Measurements from ENCODE around the gene TUBA1A.
"Not testable (repeated sequence)": the region's sequence is repeated elsewhere in the genome, so short reads cannot be mapped to it uniquely, and the experiment has no call there.

Gene TUBA1A
- 45.7 to 367 (median 100) reads per million in 3 experiments for total RNA-seq

GRCh38 chr12:49188916-49189367 lies at the start of gene TUBA1A:
Gene TUBA1A, minus strand, starts transcription at chr12:49189080. Its CDS starts 101 bp downstream, at chr12:49188979.
- peak; percentile 98 for DNase-seq

GRCh38 chr12:49236423-49236822 lies 47.5 kb upstream of the TUBA1A start:
- no peak for DNase-seq

- DNase-seq = no peak
Observed at GRCh38 chr12:49233842-49234526, 45.1 kb upstream of the TUBA1A start.

GRCh38 chr12:49232940-49233841 lies 44.3 kb upstream of the TUBA1A start:
- DNase-seq = no peak

GRCh38 chr12:49231878-49232655 lies 43.2 kb upstream of the TUBA1A start:
- no peak for DNase-seq

- DNase-seq = no peak
Observed at GRCh38 chr12:49230805-49231194, 41.9 kb upstream of the TUBA1A start.

- no peak for DNase-seq
Observed at GRCh38 chr12:49230176-49230804, 41.4 kb upstream of the TUBA1A start.

- DNase-seq = no peak
Observed at GRCh38 chr12:49228653-49229052, 39.8 kb upstream of the TUBA1A start.

- no peak for DNase-seq
Observed at GRCh38 chr12:49227713-49228112, 38.8 kb upstream of the TUBA1A start.

GRCh38 chr12:49225576-49226166 lies 36.8 kb upstream of the TUBA1A start:
- no peak for DNase-seq

- no peak for DNase-seq
Observed at GRCh38 chr12:49223590-49224369, 34.9 kb upstream of the TUBA1A start.

GRCh38 chr12:49223122-49223521 lies 34.2 kb upstream of the TUBA1A start:
- DNase-seq = no peak

- no peak for DNase-seq
Observed at GRCh38 chr12:49220972-49221371, 32.1 kb upstream of the TUBA1A start.

- no peak for DNase-seq
Observed at GRCh38 chr12:49219417-49220026, 30.6 kb upstream of the TUBA1A start.

GRCh38 chr12:49212572-49212971 lies 23.7 kb upstream of the TUBA1A start:
- DNase-seq = no peak

GRCh38 chr12:49210703-49211102 lies 21.8 kb upstream of the TUBA1A start:
- not testable (repeated sequence) for DNase-seq

GRCh38 chr12:49208676-49209075 lies 19.8 kb upstream of the TUBA1A start:
- DNase-seq = no peak

GRCh38 chr12:49208146-49208545 lies 19.3 kb upstream of the TUBA1A start:
- no peak for DNase-seq

GRCh38 chr12:49206389-49206788 lies 17.5 kb upstream of the TUBA1A start:
- DNase-seq = no peak

- no peak for DNase-seq
Observed at GRCh38 chr12:49201595-49202295, 12.9 kb upstream of the TUBA1A start.

Measured in central memory CD4-positive, alpha-beta T cell (primary cell).